NCI-H1930 (cell line): ENCODE data around the gene PLA2G15.

Experiments used
- DNase-seq, 2 experiments: peaks; one replicate each; lab custom pipeline; 2025; lab: John Stamatoyannopoulos, UW

Gene PLA2G15

DNA sequence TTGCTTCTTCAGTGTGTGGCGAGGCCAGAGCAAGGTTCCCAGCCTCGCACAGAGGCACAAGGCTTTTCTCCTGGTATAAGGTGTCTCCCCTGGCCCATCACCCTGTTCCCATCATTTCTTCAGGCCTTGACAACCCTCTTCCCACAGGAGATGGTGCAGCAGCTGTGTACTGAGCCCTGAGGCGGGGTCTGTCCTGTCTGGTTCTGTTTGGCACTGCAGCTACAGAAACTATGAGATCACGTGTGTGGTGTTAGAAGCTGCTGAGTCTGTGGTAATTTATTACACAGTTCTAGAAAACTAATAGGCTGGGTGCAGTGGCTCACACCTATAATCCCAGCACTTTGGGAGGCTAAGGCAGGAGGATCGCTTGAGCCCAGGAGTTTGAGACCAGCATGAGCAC, 7.2 kb downstream of the PLA2G15 start:
- DNase-seq = no peak

DNA sequence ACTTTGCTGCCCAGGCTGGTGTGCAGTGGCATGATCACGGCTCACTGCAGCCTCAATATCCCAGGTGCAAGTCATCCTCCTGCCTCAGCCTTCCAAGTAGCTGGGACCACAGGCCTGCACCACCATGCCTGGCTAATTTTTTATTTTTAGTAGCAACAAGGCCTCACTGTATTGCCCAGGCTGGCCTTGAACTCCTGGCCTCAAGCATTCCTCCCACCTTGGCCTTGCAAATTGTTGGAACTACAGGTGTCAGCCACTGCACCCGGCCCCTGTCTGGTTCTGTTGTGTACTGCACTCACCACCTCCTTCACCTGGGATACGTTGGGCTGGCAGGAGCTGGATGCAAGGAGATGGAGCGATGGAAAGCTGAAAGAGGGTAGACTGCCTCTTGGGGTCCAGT, 8.5 kb downstream of the PLA2G15 start:
- no peak for DNase-seq

- DNase-seq = no peak
Measured at GRCh38 chr16:68255712-68256111, 10.5 kb downstream of the PLA2G15 start.

GRCh38 chr16:68257251-68257905, 12.2 kb downstream of the PLA2G15 start:
- no peak for DNase-seq

DNA sequence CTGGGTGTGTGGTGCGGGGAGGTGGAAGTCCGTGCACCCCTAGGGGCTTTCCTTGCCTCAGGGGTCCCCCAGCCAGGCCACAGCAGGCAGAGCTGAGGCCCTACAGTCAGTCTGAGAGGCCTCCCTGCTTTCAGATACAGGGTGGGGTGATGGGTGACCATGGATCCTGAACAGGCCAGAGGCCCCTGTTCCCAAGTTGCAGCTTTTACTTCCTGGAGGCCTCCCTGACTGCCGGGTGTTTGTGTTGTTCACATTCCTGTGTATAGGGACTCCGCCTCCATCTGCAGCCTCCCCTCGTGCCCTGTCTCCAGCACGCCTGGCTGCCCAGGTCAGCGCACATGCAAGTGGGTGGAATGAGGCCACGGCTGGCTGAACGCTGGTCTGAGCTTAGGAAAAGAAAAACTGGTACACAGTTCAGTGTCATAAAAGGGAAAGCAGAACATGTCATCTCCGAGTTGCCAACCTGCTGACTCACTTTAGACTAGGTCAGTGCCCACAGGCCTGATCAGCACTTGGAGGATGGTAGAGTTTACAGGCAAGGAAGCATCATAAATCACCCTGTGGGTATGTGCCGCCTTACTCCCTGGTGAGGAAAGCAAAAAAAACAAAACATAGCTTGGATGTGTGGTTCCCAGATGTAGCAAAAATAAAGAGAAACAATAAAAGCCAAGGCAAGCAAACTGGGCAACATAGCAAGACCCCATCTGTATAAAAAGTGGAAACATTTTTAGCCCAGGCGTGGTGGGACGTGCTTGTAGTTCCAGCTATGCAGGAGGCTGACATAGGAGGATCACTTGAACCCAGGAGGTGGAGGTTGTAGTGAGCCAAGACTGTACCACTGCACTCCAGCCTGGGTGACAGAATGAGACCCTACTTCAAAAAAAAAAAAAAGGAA, 13.0 kb downstream of the PLA2G15 start:
- DNase-seq = no peak

DNA sequence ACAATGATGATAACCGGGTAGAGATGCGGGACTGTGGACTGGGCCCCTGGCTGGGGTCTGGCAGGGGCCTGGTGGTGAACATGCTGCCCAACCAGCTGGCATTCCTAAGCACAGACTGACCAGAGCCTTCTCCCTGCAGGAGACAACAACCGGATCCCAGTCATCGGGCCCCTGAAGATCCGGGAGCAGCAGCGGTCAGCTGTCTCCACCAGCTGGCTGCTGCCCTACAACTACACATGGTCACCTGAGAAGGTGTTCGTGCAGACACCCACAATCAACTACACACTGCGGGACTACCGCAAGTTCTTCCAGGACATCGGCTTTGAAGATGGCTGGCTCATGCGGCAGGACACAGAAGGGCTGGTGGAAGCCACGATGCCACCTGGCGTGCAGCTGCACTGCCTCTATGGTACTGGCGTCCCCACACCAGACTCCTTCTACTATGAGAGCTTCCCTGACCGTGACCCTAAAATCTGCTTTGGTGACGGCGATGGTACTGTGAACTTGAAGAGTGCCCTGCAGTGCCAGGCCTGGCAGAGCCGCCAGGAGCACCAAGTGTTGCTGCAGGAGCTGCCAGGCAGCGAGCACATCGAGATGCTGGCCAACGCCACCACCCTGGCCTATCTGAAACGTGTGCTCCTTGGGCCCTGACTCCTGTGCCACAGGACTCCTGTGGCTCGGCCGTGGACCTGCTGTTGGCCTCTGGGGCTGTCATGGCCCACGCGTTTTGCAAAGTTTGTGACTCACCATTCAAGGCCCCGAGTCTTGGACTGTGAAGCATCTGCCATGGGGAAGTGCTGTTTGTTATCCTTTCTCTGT, 14.0 kb downstream of the PLA2G15 start:
- no peak for DNase-seq

DNA sequence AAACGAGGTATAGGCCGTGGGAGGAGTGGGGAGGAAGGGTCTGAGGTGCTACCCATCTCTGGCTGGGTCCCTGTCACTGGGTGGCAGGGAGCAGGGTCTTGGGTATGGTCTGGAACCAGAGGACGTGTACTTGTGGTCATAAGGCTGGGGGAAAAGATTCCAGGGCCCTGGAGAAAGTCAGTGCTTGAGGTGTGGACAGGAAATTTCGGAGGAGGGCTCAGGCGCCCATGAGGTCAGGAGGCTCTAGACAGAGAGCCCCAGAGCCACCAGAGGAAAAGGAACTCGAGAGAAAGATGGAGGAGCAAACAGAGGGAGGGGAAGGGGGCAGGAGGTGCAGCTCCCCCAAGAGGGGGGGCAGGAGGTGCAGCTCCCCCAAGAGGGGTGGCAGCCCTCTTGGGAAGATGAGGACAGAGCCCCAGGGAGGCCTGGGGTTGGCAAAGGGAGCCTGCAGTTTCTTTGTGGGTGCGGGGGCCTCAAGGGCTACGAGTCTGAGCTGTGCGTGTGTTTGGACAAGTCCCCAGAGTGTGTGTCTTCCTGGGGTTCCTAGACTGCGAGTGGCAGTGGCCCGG, 18.5 kb downstream of the PLA2G15 start:
- no peak for DNase-seq

GRCh38 chr16:68264128-68265077, 19.2 kb downstream of the PLA2G15 start, which contains the start of gene SLC7A6:
TSS of gene SLC7A6 (plus strand) at chr16:68264526. CDS start at chr16:68274727, 10,201 bp downstream.
- DNase-seq = peak in 1 of 2 experiments; percentile 43

- no peak for DNase-seq
Measured at GRCh38 chr16:68265078-68265920, 20.1 kb downstream of the PLA2G15 start.

DNA sequence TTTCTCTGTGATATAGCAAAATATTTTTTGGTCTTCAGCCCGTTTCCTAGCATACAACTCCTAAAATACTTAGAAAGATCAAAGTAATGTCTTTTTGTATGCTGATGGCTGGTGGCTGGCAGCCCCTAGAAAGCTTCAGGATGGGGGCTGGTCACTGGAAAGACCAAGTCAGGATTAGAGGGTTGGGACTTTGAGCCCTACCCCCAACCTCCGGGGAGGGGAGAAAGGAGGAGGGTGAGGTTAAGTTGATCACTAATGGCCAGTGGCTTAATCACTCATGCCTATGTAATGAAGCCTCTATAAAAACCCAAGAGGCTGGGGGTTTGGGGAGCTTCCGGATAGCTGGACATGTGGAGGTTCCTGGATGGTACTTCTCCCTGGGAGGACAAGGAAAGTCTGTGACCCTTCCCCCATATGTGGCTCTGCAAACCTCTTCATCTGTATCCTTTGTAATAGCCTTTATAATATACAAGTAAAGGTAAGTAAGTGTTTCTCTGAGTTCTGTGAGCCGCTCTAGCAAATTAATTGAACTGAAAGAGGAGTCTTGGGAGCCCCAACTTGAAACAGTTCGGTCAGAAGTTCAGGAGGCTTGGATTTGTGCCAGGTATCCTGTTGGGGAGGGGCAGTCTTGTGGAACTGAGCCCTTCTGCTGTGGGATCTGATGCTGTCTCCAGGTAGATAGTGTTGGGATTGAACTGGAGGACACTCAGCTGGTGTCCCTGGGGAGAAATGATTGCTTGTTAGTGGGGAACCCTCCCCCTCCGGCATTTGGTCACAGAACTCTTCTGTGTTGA, 22.6 kb downstream of the PLA2G15 start:
- DNase-seq = no peak

- DNase-seq = no peak
Measured at GRCh38 chr16:68269793-68270192, 24.6 kb downstream of the PLA2G15 start.

- DNase-seq = no peak
Measured at GRCh38 chr16:68270353-68270752, 25.2 kb downstream of the PLA2G15 start.

- DNase-seq = no peak
Measured at GRCh38 chr16:68272507-68273209, 27.5 kb downstream of the PLA2G15 start.

DNA sequence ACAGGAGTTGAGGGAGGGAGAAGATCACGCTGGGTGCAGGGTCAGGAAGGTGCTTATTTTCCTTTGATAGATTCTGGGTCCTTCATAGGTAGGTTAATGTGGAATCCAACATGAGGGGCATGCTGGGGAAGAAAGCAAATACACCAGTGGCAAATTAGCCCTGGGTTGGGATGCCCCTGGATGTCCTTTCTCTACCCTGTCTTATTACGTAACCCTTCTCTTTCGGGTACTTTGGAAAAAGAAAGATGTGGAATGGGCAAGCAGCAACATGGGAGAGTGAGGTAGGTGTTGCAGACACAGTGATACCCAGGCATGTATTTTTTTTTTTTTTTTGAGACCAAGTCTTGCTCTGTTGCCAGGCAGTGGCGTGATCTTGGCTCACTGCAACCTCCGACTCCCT, 28.3 kb downstream of the PLA2G15 start:
- no peak for DNase-seq

- no peak for DNase-seq
Measured at GRCh38 chr16:68273896-68274295, 28.7 kb downstream of the PLA2G15 start.

- DNase-seq = no peak
Measured at GRCh38 chr16:68274441-68274840, 29.3 kb downstream of the PLA2G15 start.

DNA sequence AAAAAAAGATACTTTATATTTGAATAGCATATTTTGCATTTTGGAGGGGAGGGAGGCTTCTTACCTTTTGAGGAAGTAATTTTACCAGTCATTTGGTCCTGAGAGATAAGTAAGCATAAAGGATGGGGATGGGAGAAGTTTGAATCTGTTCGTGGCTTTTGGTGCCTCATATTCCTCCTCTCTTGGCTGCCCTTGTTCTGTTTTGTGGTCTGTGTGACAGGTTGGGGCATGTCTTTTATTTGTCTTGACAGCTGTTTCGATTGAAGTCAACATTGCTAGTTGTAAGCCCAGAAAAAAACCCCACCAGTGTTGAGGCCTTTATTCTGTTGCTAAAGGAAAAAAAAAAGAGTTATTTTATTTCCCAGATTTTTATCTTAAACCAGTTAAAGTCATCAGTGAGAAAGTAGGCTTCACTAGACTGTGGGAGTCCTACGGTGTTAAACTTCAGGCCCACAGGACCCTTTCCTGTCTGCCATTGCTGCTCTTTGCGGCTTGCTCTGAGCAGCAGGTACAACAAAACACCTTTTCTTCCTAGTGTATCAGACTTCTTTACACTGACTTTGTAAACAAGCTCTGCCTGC, 30.5 kb downstream of the PLA2G15 start:
- no peak for DNase-seq

- DNase-seq = no peak
Measured at GRCh38 chr16:68276223-68276622, 31.1 kb downstream of the PLA2G15 start.
